ENCODE data around the gene SLC24A4.

- TF ChIP-seq CTCF (IDR thresholded peaks at IDR 0.05) (no peak), POLR2A (IDR thresholded peaks at IDR 0.05) (no peak)
Observed at GRCh38 chr14:92520102-92521057, 197.4 kb downstream of the SLC24A4 start.

Data from uterus (tissue), 2 donors.